K562 (cell line): ENCODE measurements around the gene PEAR1. TPM values are rescaled to one million over a fixed set of nuclear protein-coding genes. Genes with fewer than 3 reads are reported as not detected.
A peak's percentile ranks its signal among the peaks of the same experiment; 100 is the strongest.

ENCODE experiments used
- ARID2 ChIP-seq: fragments of 450-650 bp; IDR thresholded peaks from 2 replicates; pipeline ENCODE4 v1.6.1; 2017; ENCODE audit warnings: antibody characterized with exemption, mild to moderate bottlenecking
- BMI1 ChIP-seq: fragments of 150-350 bp; IDR thresholded peaks from 2 replicates; pipeline ENCODE4 v1.6.1; 2014; ENCODE audit warnings: low read length
- EP300 ChIP-seq: IDR thresholded peaks from 2 replicates; pipeline ENCODE4 v1.6.1; 2012; ENCODE audit warnings: low read length, improper control_type of control experiment
- FOXK1 ChIP-seq: sonication (generic); formaldehyde crosslinking; IDR thresholded peaks from 2 replicates; pipeline ENCODE4 v1.8.0; 2022; ENCODE audit warnings: missing genetic modification reagents, mild to moderate bottlenecking, borderline replicate concordance
- FOXP1 ChIP-seq: sonication (generic); formaldehyde crosslinking; IDR thresholded peaks from 2 replicates; pipeline ENCODE4 v1.8.0; 2022; ENCODE audit warnings: mild to moderate bottlenecking, missing genetic modification reagents
- HDAC1 ChIP-seq, 2 experiments: fragments of 450-650 bp; IDR thresholded peaks; 2 replicates each; pipeline ENCODE4 v1.6.1; 2016 to 2017; ENCODE audit warnings: inconsistent platforms in 1 of 2, mild to moderate bottlenecking in 1 of 2, moderate library complexity in 1 of 2
- MCM3 ChIP-seq: fragments of 450-650 bp; IDR thresholded peaks from 2 replicates; pipeline ENCODE4 v1.6.1; 2016
- MYNN ChIP-seq, 2 experiments: sonication (generic); formaldehyde crosslinking in 1 of 2; IDR thresholded peaks; 2 replicates each; pipeline versions ENCODE4 v1.5.0 to v1.6.1; 2016 to 2020; ENCODE audit warnings: antibody characterized with exemption in 1 of 2, missing genetic modification reagents in 1 of 2
- RBM34 ChIP-seq: fragments of 200-400 bp; formaldehyde crosslinking; IDR thresholded peaks from 2 replicates; pipeline ENCODE4 v1.6.1; 2018; ENCODE audit warnings: low read length, borderline replicate concordance; ENCODE audit not compliant: insufficient read depth
- ZNF146 ChIP-seq: IDR thresholded peaks from one replicate; pipeline ENCODE4 v1.6.1; 2018; ENCODE audit warnings: missing compliant biosample characterization; ENCODE audit not compliant: unreplicated experiment
- ZNF561 ChIP-seq: fragments of 450-650 bp; formaldehyde crosslinking; conservative IDR thresholded peaks from 2 replicates; pipeline ENCODE4 v1.4.0; 2020; ENCODE audit warnings: mild to moderate bottlenecking, moderate library complexity
- ZSCAN32 ChIP-seq: fragments of 450-650 bp; formaldehyde crosslinking; IDR thresholded peaks from 2 replicates; pipeline ENCODE4 v1.4.0; 2020; ENCODE audit warnings: mild to moderate bottlenecking, moderate library complexity
- polyA plus RNA-seq, 8 experiments: library from polyadenylated mRNA; depleted of rRNA in 4 of 8; stranded (reverse) in 5 of 8; unstranded in 3 of 8; fragments of >200 nt; fragmentation: Nextera tagmentation in 2 of 8; fragmentation: Illumina TruSeq in 1 of 8; extraction: Ambion mirVana in 2 of 8; extraction: Trizol in 1 of 8; gene quantifications; 2 replicates each; pipeline versions ENCODE4 v1.2.1 to v1.2.3, GENCODE V29; 2011 to 2014; ENCODE audit warnings: inconsistent platforms in 1 of 8, missing spikeins in 1 of 8
- total RNA-seq, 7 experiments: library from RNA; depleted of rRNA in 6 of 7; stranded (reverse); fragments of >200 nt in 6 of 7; fragmentation: Illumina TruSeq in 2 of 7; extraction: Trizol in 2 of 7; gene quantifications; 2 replicates each; pipeline versions ENCODE4 v1.2.1 to v1.2.3, GENCODE V29; 2011 to 2021; ENCODE audit warnings: low replicate concordance in 1 of 7
- TF ChIP-seq, protein P1 (sequence below): fragments of 450-650 bp; formaldehyde crosslinking; IDR thresholded peaks from 2 replicates; pipeline ENCODE4 v1.4.0; 2020; ENCODE audit warnings: mild to moderate bottlenecking, moderate library complexity
- TF ChIP-seq, protein P2 (sequence below): sonication (generic); formaldehyde crosslinking; IDR thresholded peaks from 2 replicates; pipeline ENCODE4 v1.9.0; 2022; ENCODE audit warnings: mild to moderate bottlenecking, missing genetic modification reagents
- TF ChIP-seq, protein P3 (sequence below): sonication (generic); formaldehyde crosslinking; IDR thresholded peaks from 2 replicates; pipeline ENCODE4 v1.8.0; 2022; ENCODE audit warnings: mild to moderate bottlenecking, missing genetic modification reagents
- TF ChIP-seq, protein P4 (sequence below): sonication (generic); formaldehyde crosslinking; IDR thresholded peaks from 2 replicates; pipeline ENCODE4 v1.8.0; 2022; ENCODE audit warnings: missing genetic modification reagents, mild to moderate bottlenecking, borderline replicate concordance

The PEAR1 gene
- total and polyA plus RNA-seq, 9 of the 15 experiments (the other 6 are each of a cell fraction or from before 2014, with no cell fraction given): 0.87 to 13.9 (median 6.1) TPM

DNA sequence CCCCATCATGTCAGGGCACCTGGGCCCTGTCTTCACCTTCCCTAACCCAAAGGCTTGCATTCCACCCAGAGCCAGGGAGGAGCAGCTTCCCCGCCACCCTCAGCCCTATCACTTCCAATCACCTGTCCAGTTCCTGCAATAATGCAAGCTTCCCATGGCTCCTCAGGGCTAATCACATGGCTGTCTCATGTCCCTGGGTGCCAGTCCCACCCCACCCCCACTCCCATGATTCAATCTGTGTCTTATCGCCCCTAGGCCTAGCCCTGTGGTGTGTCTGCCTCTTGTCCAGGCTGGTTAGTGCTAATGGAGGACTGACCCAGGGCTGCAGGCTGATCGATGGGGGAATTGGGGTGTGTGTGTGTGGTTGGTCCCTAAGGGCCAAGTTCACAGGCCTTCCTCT, 11.0 kb upstream of the PEAR1 start (continued):
- TF ChIP-seq, protein P1, sequence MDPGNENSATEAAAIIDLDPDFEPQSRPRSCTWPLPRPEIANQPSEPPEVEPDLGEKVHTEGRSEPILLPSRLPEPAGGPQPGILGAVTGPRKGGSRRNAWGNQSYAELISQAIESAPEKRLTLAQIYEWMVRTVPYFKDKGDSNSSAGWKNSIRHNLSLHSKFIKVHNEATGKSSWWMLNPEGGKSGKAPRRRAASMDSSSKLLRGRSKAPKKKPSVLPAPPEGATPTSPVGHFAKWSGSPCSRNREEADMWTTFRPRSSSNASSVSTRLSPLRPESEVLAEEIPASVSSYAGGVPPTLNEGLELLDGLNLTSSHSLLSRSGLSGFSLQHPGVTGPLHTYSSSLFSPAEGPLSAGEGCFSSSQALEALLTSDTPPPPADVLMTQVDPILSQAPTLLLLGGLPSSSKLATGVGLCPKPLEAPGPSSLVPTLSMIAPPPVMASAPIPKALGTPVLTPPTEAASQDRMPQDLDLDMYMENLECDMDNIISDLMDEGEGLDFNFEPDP (CRISPR knock-in tag): no peak
- TF ChIP-seq, protein P2, sequence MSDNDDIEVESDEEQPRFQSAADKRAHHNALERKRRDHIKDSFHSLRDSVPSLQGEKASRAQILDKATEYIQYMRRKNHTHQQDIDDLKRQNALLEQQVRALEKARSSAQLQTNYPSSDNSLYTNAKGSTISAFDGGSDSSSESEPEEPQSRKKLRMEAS: no peak
- TF ChIP-seq FOXP1 (CRISPR knock-in tag) (no peak), ZNF561 (no peak), EP300 (peak; percentile 56; the same call in 1 of the 2 replicates), ZNF146 (CRISPR knock-in tag) (no peak), ZSCAN32 (CRISPR knock-in tag) (no peak), HDAC1 (IDR thresholded peaks at IDR 0.05) (peak in 1 of 2 experiments; percentile 23; a peak in 1 of 4 replicates), MCM3 (no peak), BMI1 (no peak), FOXK1 (CRISPR knock-in tag) (no peak), MYNN (IDR thresholded peaks at IDR 0.05) (no peak), MYNN (CRISPR knock-in tag; IDR thresholded peaks at IDR 0.05) (no peak), ARID2 (no peak), RBM34 (no peak)
- TF ChIP-seq, protein P3, sequence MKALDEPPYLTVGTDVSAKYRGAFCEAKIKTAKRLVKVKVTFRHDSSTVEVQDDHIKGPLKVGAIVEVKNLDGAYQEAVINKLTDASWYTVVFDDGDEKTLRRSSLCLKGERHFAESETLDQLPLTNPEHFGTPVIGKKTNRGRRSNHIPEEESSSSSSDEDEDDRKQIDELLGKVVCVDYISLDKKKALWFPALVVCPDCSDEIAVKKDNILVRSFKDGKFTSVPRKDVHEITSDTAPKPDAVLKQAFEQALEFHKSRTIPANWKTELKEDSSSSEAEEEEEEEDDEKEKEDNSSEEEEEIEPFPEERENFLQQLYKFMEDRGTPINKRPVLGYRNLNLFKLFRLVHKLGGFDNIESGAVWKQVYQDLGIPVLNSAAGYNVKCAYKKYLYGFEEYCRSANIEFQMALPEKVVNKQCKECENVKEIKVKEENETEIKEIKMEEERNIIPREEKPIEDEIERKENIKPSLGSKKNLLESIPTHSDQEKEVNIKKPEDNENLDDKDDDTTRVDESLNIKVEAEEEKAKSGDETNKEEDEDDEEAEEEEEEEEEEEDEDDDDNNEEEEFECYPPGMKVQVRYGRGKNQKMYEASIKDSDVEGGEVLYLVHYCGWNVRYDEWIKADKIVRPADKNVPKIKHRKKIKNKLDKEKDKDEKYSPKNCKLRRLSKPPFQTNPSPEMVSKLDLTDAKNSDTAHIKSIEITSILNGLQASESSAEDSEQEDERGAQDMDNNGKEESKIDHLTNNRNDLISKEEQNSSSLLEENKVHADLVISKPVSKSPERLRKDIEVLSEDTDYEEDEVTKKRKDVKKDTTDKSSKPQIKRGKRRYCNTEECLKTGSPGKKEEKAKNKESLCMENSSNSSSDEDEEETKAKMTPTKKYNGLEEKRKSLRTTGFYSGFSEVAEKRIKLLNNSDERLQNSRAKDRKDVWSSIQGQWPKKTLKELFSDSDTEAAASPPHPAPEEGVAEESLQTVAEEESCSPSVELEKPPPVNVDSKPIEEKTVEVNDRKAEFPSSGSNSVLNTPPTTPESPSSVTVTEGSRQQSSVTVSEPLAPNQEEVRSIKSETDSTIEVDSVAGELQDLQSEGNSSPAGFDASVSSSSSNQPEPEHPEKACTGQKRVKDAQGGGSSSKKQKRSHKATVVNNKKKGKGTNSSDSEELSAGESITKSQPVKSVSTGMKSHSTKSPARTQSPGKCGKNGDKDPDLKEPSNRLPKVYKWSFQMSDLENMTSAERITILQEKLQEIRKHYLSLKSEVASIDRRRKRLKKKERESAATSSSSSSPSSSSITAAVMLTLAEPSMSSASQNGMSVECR (CRISPR knock-in tag): no peak
- TF ChIP-seq, protein P4, sequence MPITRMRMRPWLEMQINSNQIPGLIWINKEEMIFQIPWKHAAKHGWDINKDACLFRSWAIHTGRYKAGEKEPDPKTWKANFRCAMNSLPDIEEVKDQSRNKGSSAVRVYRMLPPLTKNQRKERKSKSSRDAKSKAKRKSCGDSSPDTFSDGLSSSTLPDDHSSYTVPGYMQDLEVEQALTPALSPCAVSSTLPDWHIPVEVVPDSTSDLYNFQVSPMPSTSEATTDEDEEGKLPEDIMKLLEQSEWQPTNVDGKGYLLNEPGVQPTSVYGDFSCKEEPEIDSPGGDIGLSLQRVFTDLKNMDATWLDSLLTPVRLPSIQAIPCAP: no peak
